Heart left ventricle (tissue), 16 donors: ENCODE measurements around the gene TBC1D5. TPM values are rescaled to one million over a fixed set of nuclear protein-coding genes. Genes with fewer than 3 reads are reported as not detected.

ENCODE experiments used
- ATAC-seq, 4 donors: fragments of 200-7000 bp; cut with Tn5 transposase; one replicate each; pipeline ENCODE4 v1.9.1; 2020 to 2022; ENCODE audit warnings: moderate library complexity in 4 of 4, mild to moderate bottlenecking in 3 of 4, moderate number of reproducible peaks in 1 of 4
- DNase-seq, 5 donors: peaks; one replicate each; pipeline ENCODE4 v3.0.0-alpha.2; 2020
- H3K27ac ChIP-seq, 12 donors: fragments of 200-600 bp; sonication (generic) in 4 of 12; one replicate each; pipeline versions ENCODE4 v1.5.0 to v1.8.0; 2016 to 2022; ENCODE audit warnings: mild to moderate bottlenecking in 2 of 12
- H3K27me3 ChIP-seq, 9 donors: fragments of 200-600 bp; sonication (generic) in 2 of 9; one replicate each; pipeline versions ENCODE4 v1.5.1 to v1.8.0; 2016 to 2022; ENCODE audit warnings: mild to moderate bottlenecking in 3 of 9
- H3K36me3 ChIP-seq, 9 donors: fragments of 200-600 bp; sonication (generic) in 2 of 9; one replicate each; pipeline versions ENCODE4 v1.5.0 to v1.8.0; 2018 to 2022; ENCODE audit warnings: mild to moderate bottlenecking in 2 of 9
- H3K4me1 ChIP-seq, 12 donors: fragments of 200-600 bp; sonication (generic) in 4 of 12; one replicate each; pipeline versions ENCODE4 v1.5.0 to v1.8.0; 2016 to 2022; ENCODE audit warnings: mild to moderate bottlenecking in 3 of 12
- H3K4me3 ChIP-seq, 12 donors: fragments of 200-600 bp; sonication (generic) in 4 of 12; one replicate each; pipeline versions ENCODE4 v1.5.0 to v1.8.0; 2017 to 2022; ENCODE audit warnings: mild to moderate bottlenecking in 9 of 12, moderate library complexity in 4 of 12
- H3K9me3 ChIP-seq, 12 donors: fragments of 200-600 bp; sonication (generic) in 4 of 12; one replicate each; pipeline versions ENCODE4 v1.5.0 to v1.8.0; 2016 to 2022; ENCODE audit warnings: mild to moderate bottlenecking in 1 of 12
- POLR2A ChIP-seq, 2 donors: fragments of 450-650 bp; IDR thresholded peaks; one replicate each; pipeline ENCODE4 v1.6.1; 2017; ENCODE audit warnings: antibody characterized with exemption in 2 of 2, mild to moderate bottlenecking in 2 of 2, moderate library complexity in 2 of 2
- WGBS, 4 donors: extraction: QIAGEN DNeasy Blood & Tissue Kit in 2 of 4; methylation state at CpG; one replicate each; pipeline versions ENCODE4 v1.1.5 to v1.1.7; 2013 to 2018; 5-methylcytosine and 5-hydroxymethylcytosine counted together
- intact Hi-C, 10 donors: fragments of 100-400 bp; cut with DNase I; formaldehyde crosslinking; loops; one replicate each; pipeline versions ENCODE4 v1.11.1 to v1.14.2; 2022
- polyA plus RNA-seq, 2 donors: library from polyadenylated mRNA; stranded (reverse); fragments of 200-250 nt; gene quantifications; one replicate each; pipeline ENCODE4 v1.2.3, GENCODE V29; 2013
- total RNA-seq, 9 donors: library from RNA; depleted of rRNA in 2 of 9; stranded (reverse); fragments of >200 nt in 2 of 9; fragmentation: NEBNext Ultra II Directional in 3 of 9; extraction: Animal tissue kit (Norgen Biotek cat#: 25700) in 3 of 9; gene quantifications; one replicate each; pipeline versions ENCODE4 v1.1.0 to v1.2.4, GENCODE V29; 2016 to 2023
- TF ChIP-seq, protein P1 (sequence below), 12 donors: fragments of 200-600 bp; sonication (generic) in 4 of 12; IDR thresholded peaks; one replicate each; pipeline versions ENCODE4 v1.5.0 to v1.8.0; 2018 to 2022; ENCODE audit warnings: antibody characterized with exemption in 12 of 12, mild to moderate bottlenecking in 5 of 12
- donor health status: ischemic (EF 13 %, LVEDD 7.1; RV severe dilation, severe dysfunction).
- donor health status: healthy with polysubstance abuse.
- donor health status: DM: no; HTN: yes; CAD: no.
- donor health status: DM: no; HTN: no; CAD: no.
- donor health status: ischemic (EF 25% LVEDD 6.9; RV normal size, moderate dysfunction).
- donor health status: ischemic (EF 25% LVEDD 5.7; RV mildly dilated, moderate dysfunction).
- donor health status: healthy.
- donor health status: DM: yes; HTN: yes; CAD: no.
- donor health status: ischemic (EF 35%, LVEDD 5.7; RV mildly dilated, moderate dysfunction).
- donor health status: nonischemic (EF 11% LVEDD 7.7; RV severe dilation, severe dysfunction).
- donor health status: DM: yes; HTN: yes; CAD: no.
- donor health status: PGD.
- donor health status: ischemic (EF 29% LVEDD 5.4; RV normal size, mild dysfunction).
- donor health status: nonischemic (EF 23%, LVEDD 6.1; RV moderate dilation, normal function).

The TBC1D5 gene
- total and polyA plus RNA-seq, 11 donors = 5.8 to 48.3 (median 31.1) TPM

- no peak overlapping the region for H3K27ac ChIP-seq
- H3K9me3 ChIP-seq = peaks cover 0 to 24% (median 0%) of the 10 kb centered on the region in 12 donors
- no peaks in the 10 kb centered on the region for H3K27me3 ChIP-seq
- ATAC-seq = no peak
- intact Hi-C loops = no loop called here
- TF ChIP-seq, protein P1, sequence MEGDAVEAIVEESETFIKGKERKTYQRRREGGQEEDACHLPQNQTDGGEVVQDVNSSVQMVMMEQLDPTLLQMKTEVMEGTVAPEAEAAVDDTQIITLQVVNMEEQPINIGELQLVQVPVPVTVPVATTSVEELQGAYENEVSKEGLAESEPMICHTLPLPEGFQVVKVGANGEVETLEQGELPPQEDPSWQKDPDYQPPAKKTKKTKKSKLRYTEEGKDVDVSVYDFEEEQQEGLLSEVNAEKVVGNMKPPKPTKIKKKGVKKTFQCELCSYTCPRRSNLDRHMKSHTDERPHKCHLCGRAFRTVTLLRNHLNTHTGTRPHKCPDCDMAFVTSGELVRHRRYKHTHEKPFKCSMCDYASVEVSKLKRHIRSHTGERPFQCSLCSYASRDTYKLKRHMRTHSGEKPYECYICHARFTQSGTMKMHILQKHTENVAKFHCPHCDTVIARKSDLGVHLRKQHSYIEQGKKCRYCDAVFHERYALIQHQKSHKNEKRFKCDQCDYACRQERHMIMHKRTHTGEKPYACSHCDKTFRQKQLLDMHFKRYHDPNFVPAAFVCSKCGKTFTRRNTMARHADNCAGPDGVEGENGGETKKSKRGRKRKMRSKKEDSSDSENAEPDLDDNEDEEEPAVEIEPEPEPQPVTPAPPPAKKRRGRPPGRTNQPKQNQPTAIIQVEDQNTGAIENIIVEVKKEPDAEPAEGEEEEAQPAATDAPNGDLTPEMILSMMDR (IDR thresholded peaks at IDR 0.05) = no peak
- no peak for TF ChIP-seq POLR2A (IDR thresholded peaks at IDR 0.05)
- no peak overlapping the region for H3K4me3 ChIP-seq
- peaks cover 0 to 2% (median 0%) of the 10 kb centered on the region in 9 donors for H3K36me3 ChIP-seq
- H3K4me1 ChIP-seq = no peaks in the 10 kb centered on the region
- DNase-seq = no peak
Observed at GRCh38 chr3:17456046-17456445, 286.4 kb downstream of the TBC1D5 start.

GRCh38 chr3:17444865-17445264, 297.6 kb downstream of the TBC1D5 start:
- no peak for DNase-seq
- Histone ChIP-seq H3K4me3 (no peak overlapping the region), H3K27ac (no peak overlapping the region), H3K27me3 (no peaks in the 10 kb centered on the region), H3K36me3 (no peaks in the 10 kb centered on the region), H3K4me1 (no peaks in the 10 kb centered on the region), H3K9me3 (no peaks in the 10 kb centered on the region)
- no peak for ATAC-seq
- TF ChIP-seq, protein P1 (IDR thresholded peaks at IDR 0.05) = no peak
- intact Hi-C loops = no loop called here

- no peak for DNase-seq
- intact Hi-C loops = no loop called here
- Histone ChIP-seq H3K9me3 (peaks cover 0 to 7% (median 0%) of the 10 kb centered on the region in 12 donors), H3K27ac (no peak overlapping the region), H3K36me3 (no peaks in the 10 kb centered on the region), H3K4me1 (no peaks in the 10 kb centered on the region), H3K27me3 (no peaks in the 10 kb centered on the region), H3K4me3 (no peak overlapping the region)
- WGBS, 4 donors = 79 to 85% (median 82%) methylated on average over 4 of the region's 4 CpGs
- TF ChIP-seq POLR2A (IDR thresholded peaks at IDR 0.05) = no peak
- TF ChIP-seq, protein P1 (IDR thresholded peaks at IDR 0.05) = no peak
- no peak for ATAC-seq
Observed at GRCh38 chr3:17443142-17443541, 299.3 kb downstream of the TBC1D5 start.

GRCh38 chr3:17442332-17443049, 299.9 kb downstream of the TBC1D5 start:
- Histone ChIP-seq H3K4me3 (no peak overlapping the region), H3K27me3 (no peaks in the 10 kb centered on the region), H3K4me1 (no peaks in the 10 kb centered on the region), H3K9me3 (peaks cover 0 to 9% (median 0%) of the 10 kb centered on the region in 12 donors), H3K36me3 (no peaks in the 10 kb centered on the region), H3K27ac (no peak overlapping the region)
- TF ChIP-seq, protein P1 (IDR thresholded peaks at IDR 0.05) = no peak
- TF ChIP-seq POLR2A (IDR thresholded peaks at IDR 0.05) = no peak
- ATAC-seq (no peak), DNase-seq (no peak)
- 84 to 89% (median 85%) methylated on average over 3 of the region's 3 CpGs for WGBS, 4 donors
- intact Hi-C loops = no loop called here
